ENCODE results near the gene TTC7B.

The TTC7B gene

GRCh38 chr14:90613453-90613852 lies 202.8 kb downstream of the TTC7B start:
- no peak for FAIRE-seq

GRCh38 chr14:90612801-90613200 lies 203.4 kb downstream of the TTC7B start:
- no peak for FAIRE-seq

- no peak for FAIRE-seq
Observed at GRCh38 chr14:90611936-90612335, 204.3 kb downstream of the TTC7B start.

- no peak for FAIRE-seq
Observed at GRCh38 chr14:90611501-90611900, 204.7 kb downstream of the TTC7B start.

- no peak for FAIRE-seq
Observed at GRCh38 chr14:90610346-90611040, 205.7 kb downstream of the TTC7B start.

- no peak for FAIRE-seq
Observed at GRCh38 chr14:90609376-90609775, 206.9 kb downstream of the TTC7B start.

GRCh38 chr14:90608929-90609341 lies 207.3 kb downstream of the TTC7B start:
- no peak for FAIRE-seq

GRCh38 chr14:90608281-90608680 lies 207.9 kb downstream of the TTC7B start:
- FAIRE-seq = no peak

GRCh38 chr14:90607141-90607540 lies 209.1 kb downstream of the TTC7B start:
- no peak for FAIRE-seq

GRCh38 chr14:90606434-90606833 lies 209.8 kb downstream of the TTC7B start:
- no peak for FAIRE-seq

- no peak for FAIRE-seq
Observed at GRCh38 chr14:90605430-90605829, 210.8 kb downstream of the TTC7B start.

- no peak for FAIRE-seq
Observed at GRCh38 chr14:90604356-90604755, 211.9 kb downstream of the TTC7B start.

GRCh38 chr14:90603841-90604240 lies 212.4 kb downstream of the TTC7B start:
- no peak for FAIRE-seq

- FAIRE-seq = no peak
Observed at GRCh38 chr14:90603336-90603735, 212.9 kb downstream of the TTC7B start.

GRCh38 chr14:90602088-90602687 lies 214.0 kb downstream of the TTC7B start:
- no peak for FAIRE-seq

- no peak for FAIRE-seq
Observed at GRCh38 chr14:90601563-90601962, 214.7 kb downstream of the TTC7B start.

- no peak for FAIRE-seq
Observed at GRCh38 chr14:90600619-90601018, 215.6 kb downstream of the TTC7B start.

GRCh38 chr14:90599748-90600507 lies 216.3 kb downstream of the TTC7B start:
- FAIRE-seq = no peak

GRCh38 chr14:90599339-90599738 lies 216.9 kb downstream of the TTC7B start:
- no peak for FAIRE-seq

GRCh38 chr14:90597961-90598360 lies 218.3 kb downstream of the TTC7B start:
- FAIRE-seq = no peak

- FAIRE-seq = no peak
Observed at GRCh38 chr14:90596733-90597132, 219.5 kb downstream of the TTC7B start.

- FAIRE-seq = no peak
Observed at GRCh38 chr14:90593254-90594040, 222.8 kb downstream of the TTC7B start.

GRCh38 chr14:90592655-90593054 lies 223.6 kb downstream of the TTC7B start:
- no peak for FAIRE-seq
